CD4-positive, alpha-beta T cell treated with Interleukin-2 at 100 ng/mL for 4 hours (primary cell): ENCODE results near the gene TMEM132D.

ENCODE experiments used
- DNase-seq: peaks from one replicate; pipeline ENCODE4 v3.0.0-alpha.2; 2020; ENCODE audit warnings: low spot score

Gene TMEM132D

DNA sequence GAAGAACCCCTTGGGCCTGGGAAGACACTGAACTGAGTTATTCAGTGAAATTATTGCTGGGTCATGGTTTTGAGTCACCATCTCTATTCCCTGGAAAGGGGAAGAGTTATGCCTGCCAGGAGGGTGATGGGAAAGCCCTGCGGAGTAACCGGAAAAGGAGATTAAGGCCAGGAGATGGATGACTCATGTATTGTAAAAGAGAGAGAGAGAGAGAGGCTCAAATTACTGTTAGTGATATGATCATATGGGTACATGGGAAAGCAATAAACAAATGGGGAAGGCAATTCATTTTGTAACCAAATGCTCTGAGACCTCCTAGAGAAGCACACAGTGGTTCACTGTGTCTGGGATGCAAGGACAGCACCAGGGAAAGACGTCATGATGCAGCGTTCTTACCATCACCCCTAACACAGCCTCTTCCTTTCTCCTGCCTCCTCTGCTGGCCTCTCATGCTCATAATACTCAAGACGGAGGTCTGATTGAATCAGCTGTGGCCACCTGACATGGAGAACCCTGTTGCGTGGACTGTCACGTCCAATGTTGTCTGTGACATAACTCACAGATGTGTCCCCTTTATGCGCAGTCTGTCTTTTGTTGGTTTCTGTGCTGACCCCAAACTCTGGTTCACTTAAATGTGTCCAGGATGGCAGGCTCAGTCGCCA is 243.7 kb downstream of the TMEM132D start:
- no peak for DNase-seq

DNA sequence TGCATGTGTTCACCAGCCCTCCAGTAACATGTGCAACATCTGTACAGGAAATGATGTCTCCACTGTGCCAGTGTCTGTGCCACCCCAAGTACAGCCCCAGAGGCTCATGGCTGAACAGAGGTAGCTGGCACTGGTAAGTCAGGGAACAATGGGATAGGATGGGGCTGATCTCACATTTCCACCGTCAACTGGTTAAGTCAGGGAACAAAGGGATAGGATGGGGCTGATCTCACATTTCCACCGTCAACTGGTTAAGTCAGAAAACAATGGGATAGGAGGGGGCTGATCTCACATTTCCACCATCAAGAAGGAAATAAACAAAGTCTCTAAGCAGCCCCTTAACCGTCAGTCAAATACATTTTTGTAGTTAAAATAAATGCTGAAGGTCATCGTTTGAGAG is 246.6 kb downstream of the TMEM132D start:
- DNase-seq: no peak

DNA sequence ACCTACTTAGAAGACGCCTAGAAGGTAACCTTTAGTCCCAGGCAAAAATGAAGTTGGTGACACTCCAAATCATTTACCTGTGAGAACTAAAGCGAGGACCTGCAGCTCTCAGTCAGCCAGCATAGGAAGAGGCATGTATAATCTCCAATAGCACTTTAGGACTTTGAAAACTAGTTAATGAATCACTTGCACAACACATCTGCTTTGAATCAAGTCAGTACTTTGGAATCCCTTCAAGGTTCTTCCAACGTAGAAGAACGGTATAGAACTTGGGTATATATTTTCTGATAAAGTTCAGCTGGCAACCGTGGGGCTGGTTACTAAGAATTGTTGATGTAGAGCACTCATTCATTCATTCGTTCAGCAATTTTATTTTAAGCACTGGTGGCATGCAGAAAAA is 251.9 kb downstream of the TMEM132D start:
- no peak for DNase-seq

DNA sequence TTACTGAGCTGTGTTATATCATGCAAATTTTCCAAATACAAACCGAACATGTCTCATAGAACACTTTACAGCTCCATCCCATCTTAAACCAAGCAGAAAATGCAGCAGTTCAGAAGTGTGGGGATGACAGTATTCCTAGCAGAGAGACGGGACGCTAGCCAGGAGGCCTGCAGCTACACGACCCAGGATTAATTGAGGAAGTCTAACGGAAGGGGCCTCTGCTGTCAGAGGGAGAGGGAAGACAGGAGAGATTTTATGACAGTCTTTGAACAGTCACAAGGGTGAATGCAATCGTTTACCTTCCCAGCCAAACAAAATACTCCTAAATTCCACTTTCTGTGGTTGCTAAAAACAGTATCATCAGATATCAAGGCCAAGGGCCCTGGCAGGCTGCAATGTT is 261.9 kb downstream of the TMEM132D start:
- DNase-seq: no peak

DNA sequence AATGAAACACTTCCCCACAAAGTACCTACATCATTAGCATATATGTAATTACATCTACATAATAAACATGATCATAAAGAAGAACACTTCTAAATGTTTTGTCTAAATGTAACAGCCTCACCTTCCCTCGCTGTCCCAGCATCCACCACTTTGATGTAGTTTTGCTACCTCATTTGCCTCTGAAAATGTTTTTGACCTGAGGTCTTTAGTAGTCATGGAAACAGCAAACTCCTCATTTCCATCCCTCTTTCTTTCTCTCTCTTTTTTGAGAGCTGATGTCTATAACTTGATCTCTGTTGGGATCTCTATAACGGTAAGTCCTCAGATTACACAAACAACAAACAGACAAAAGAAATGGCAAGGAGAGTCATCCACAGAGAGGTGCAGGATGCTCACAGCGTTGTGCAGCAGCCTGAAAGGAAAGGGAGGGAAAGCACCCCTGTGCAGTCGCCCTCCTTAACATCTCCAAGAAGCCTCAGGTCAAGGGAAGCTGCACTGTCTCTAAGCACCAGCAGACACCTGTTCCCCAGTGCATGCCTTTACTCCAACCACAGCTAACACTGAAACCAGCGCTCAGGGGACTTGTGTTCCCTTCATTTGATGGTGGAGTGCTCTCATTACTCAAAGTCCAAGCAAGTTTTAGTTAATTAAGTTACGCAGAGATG is 268.7 kb downstream of the TMEM132D start:
- no peak for DNase-seq

DNA sequence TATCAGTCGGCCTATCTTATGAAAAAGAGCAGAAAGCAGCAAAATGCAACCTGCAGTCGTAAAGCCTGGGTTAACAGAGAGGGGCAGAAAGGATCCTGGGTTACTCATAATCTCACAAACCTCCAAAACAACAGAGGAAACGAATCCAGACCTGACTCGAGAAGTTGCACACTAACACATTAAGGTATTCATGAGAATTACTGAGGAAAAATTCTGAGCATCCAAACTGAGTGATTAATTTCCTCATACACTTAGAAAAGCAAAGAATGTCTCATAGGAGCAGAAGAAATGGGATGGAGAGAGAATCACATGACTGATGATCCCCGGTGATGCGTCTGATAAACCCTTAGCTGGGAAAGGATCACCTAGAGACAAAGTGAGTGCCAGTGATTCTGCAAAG is 272.5 kb downstream of the TMEM132D start:
- no peak for DNase-seq

DNA sequence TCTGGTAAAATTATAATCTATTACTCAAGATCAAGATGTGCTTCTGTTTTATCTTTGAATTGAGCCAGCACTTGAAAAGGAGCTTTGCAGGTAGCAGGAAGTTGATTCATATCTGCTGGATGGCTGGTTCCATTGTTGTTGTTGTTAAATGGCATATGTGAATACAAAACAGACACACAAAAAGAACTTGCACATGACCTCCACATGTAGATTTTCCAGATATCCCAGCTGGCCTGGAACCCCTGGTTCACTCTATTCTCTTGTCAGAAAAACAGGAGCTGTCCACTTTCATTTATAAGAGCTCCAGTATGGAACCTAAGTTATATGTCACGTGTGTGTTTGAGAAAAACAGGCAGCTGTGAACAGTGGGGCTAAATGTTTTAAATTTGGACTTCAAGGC is 273.9 kb downstream of the TMEM132D start:
- DNase-seq: no peak

DNA sequence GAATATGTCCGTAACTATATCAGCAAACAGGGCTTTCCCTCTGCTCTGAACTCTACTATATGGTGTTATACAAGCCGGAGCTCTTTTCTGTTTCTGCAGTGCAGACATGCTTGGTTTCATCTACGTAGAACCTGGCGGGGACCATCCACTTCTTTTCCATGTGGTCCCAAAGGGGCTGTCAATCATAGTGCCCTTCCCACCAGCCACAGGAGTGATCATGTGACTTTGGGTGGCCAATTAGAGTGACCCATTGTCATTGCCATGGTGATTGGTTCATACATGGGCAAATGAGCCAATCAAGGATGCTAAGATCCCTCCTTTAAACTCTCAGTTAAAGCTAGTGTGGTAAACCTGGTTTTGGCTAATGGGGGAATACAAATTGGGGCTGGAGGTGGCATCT is 281.3 kb downstream of the TMEM132D start:
- DNase-seq: no peak

DNA sequence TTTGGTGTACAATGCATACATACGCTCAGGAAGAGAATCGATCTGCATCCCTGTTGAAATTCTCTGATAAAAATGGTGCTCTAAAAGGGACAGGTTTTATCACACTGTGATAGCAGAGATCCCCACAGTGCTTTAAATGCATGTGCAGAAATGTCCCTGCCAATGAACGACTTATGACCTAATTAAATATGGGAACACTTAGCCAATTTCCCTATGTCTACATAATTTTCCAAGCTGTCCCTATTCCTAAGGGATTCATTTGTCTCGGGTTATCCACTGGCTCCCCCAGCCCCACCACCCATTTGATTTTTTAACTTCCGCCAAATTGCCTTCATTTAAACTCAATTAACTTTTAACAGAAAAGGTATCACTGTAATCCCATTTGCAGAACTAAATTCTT is 284.6 kb downstream of the TMEM132D start:
- DNase-seq: no peak

DNA sequence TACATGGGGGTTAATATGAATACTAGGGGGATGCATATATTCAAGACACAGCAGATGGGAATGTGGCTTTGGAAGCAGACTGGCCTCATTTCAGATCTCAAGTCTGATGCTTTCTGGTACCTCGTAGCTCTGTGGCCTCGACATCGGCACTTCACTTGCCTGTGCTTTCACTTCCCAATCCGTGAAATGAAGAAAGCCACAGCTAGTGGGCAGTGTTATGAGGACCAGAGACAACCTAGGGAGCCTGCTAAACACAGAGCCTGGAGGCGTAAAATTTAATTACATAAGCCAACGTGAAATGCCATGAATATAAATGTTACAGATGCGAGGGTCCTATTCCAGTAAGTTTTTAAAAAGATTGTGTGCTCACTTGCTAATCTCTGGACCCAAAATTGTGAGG is 286.0 kb downstream of the TMEM132D start:
- DNase-seq: no peak

DNA sequence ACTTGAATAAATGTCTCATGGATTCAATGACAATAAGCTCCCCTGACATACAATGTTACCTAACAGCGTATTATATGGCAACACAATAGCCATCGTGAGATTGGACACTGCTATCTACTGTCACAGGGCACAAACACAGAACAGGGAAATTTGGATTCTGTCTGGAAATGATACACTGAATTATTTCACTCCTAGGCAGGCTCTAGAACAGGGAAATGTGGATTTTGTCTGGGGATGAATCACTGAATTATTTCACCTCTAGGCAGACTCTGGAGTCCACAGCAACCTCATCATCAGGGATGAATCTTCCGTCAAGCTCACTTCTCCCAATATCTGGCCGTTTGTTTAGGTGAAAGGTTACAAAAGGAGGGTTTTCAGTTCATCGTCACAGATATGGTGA is 288.8 kb downstream of the TMEM132D start:
- DNase-seq: no peak

DNA sequence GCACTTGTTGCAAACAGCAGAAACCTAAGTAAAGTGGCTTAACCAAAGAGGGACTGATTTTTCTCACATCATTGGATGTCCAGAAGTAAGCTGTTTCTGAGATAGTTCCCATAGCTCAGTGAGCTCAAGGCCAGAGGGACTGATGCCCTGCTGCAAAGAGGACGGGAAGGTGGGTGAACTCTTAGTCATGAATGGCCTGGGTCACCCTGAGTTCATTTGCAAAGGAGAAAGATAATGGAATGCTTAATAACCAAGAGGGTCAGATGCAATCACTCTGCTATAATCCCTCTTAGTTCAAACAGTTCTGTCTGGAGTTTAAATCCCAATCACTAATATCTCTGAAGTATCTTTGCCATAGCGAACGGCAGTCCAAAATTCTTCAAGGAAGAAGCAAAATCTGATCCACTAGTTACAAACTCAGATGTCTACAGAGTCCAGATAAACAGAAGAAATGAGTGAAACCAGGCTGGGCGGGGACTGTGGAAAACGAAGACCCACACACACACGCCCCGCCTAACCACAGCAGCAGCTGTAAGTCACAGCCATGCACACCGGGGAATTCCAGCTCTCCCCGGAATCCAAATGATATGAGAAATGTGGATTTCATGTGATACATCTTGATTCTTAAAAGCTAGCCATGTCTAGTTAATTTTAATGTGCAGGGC is 289.5 kb downstream of the TMEM132D start:
- DNase-seq: no peak

DNA sequence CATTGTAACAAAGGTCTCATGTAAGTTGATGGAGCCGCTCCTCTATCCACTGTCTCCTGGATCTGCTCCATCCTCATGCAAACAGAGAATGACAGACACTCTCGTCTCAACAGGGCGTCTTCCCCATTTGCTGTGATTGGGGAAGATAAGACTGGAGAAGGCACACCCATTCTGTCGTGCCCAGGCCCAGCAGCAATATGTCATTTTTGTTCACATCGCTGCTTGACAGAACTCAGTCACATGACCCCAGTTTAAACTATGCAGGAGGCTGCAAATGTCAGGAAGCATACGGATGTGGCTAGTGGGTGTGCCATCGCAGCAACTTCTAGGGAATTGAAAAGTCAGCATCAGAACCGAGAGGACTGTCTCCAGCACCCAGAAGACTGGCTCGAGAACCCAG is 290.5 kb downstream of the TMEM132D start:
- no peak for DNase-seq

DNA sequence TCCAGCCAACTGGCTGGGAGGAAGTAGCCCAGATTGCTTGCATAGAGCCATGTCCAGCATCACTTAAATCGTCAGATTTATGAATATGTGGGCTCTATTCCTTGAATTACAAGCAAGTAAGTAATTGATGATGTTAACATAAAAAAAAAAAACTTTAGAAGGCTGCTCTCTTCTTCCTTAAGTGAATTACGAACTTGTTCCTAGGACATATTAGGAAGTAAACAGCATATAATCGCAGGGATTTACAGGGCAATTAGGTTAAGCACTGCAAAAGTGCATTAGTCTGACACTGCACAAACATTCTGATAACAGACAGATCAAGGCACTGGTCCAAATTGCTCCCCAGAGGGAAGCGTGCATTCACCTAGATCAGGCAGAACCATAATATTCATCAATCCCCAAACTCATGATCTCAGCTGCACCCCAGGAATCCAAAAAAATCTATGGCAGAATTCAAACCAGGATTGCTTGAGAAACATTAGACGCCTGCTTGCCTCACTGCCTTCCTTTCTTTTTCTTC is 293.2 kb downstream of the TMEM132D start:
- DNase-seq: no peak

DNA sequence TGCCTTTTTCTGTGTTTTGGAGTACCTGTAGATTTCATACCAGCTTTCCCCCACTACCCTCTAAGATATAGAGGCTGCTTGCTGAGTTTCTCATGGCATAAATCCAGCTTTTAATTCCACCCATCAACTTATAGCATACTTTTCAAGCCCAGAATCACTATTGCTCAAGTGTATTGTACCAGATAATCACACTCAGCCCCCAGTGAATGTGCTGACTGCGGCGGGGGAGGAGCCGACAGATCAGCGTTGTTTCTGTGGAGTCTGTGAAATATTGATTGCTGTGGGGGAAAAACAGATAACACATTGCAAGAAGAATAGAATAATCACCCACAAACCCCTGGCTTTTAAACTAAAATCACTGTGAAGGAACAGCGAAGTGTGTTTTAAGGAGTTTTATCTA is 296.1 kb downstream of the TMEM132D start:
- DNase-seq: no peak

DNA sequence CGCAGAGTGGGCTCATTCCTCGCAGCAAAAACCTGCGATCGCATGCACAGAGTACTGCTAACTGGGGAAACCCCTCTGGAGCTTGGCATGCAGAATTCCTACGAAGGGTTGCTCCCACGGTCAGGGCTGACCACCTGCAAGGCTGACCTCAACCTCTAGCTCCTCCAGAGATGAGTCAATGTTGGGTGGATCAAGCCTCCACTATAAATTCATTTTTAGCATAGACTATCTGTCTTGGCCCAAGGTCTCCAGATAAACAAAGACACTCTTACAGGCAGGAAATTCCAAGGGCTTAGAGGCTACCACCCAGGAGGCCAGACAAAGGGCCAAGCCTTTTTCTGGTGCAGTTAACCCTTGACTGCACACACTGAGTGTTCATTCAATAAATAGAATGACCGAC is 296.5 kb downstream of the TMEM132D start:
- no peak for DNase-seq

DNA sequence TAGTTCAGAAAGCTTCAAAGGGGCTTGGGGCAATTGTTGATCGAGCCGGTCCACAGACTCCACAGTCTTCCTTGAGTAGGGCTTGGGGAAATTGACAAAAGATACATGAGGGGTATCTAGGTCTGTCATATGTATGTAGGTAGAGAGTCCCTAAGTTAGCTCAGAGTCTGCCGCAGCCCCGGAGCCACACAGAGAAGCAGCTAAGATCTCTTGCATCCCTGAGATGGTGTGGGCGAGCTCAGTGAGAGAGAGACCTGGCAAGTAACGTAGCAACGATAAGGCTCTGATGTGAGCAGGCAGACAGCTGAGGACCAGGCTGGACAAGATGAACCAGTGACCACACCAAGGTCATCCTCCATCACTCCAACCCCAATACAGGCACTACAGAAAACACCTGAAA is 297.6 kb downstream of the TMEM132D start:
- DNase-seq: no peak

DNA sequence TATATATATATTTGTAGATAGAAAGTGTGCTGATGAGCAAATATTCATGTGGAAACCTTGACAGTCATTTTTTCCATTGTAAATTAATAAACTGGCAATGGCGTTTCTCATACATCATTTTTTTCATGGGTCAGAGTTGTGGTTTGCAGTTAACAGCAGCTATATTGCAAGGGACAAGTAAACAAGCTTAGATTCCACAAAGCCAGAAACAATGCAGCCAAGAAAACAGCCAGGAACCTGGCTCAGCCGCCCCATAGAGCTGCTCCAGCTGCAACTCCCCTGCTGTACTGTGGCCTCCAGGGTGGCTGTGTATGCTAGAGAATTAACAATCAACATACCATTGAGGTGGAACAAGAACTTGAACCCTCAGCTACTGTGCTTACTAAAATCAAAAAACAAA is 298.2 kb downstream of the TMEM132D start:
- DNase-seq: no peak

DNA sequence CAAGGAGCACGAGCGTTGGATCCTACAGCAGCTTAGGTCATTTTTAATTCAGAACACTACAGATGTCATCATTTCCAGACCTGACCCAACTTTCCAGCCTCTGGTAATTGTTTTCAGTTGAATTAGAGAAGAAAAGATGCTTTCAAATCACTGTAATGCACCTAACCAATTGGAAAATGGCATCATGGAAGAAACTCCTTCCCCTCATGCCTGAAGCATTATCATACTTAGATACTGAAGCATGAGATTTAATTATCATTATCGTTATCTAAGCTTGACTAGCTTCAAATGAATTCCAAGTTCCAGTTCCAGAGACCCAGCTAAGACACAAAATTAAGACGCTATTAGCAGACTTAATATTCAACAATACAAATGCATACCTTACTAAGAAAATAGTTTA is 299.3 kb downstream of the TMEM132D start:
- no peak for DNase-seq

DNA sequence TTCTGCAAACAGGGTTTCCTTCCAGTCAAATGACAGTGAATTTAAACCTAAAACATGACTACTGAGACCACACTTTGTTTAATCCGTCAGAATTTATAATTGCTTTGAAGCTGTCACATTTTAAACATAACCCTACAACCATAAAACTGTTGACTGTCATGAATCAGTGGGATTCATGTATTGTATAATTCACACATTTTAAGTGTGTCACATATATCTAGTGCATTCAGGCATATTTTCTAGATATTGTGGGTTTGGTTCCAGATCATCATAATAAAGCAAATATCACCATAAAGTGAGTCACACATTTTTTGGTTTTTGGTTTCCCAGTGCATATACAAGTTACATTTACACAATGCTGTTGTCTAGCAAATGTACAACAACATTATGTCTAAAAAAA is 304.4 kb downstream of the TMEM132D start:
- no peak for DNase-seq

DNA sequence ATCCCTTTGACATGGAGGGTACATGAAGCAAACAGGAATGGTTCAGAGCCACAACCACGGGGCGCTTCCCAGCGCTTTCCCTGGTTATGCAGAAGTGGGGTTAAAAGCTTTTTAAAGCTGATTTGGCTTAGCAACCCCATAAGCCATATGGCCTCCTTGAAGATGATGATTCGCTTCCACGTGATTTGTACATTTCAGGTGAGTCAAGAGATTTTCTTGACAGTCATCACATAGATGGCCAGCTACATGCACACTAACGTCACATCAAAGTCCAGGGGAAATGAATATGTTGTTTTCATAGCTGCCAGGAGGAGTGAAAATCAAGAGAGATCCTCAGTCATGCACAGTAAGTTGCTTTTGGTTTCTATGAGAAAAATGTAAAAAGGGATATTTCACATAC is 309.7 kb downstream of the TMEM132D start:
- DNase-seq: no peak

DNA sequence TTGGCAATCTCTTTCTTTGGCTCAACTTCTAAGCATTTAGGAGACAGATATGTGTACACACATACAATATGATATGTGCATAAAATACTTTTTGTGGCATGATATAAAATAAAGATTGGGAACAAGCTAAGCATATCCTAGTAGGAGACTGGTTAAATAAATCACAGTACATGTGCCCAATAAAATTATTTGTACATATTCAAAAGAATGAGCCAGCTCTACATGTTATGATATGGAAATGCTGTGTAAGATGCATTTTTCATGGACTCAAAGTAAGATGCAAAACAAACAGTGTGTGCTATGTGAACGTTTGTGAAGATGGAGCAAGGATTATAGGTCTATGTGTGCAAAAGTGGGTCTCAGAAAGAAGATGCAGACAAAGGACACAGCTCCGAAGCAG is 311.4 kb downstream of the TMEM132D start:
- DNase-seq: no peak

DNA sequence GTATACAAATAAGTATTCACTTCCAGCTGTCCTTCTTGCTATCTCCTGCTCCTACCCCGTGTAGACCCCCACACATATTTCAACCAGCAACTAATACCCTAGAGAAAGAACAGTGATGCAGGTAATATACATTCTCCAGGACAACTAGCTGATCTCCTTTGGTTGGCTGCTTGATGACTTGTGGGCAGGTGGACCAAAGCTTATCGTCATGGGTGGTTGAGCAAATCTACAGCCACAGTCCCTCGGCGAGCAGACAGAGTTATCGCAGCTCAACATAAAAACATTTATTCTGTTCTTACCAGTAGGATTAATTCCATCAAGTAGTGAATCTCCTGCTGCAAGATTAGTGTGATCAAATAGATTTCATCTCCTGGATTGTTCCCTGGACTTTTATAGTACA is 314.3 kb downstream of the TMEM132D start:
- no peak for DNase-seq
